Mucosa of descending colon (tissue), 3 donors: ENCODE data around the gene TAS1R1. TPM values are rescaled to one million over a fixed set of nuclear protein-coding genes. Genes with fewer than 3 reads are reported as not detected.
A peak's percentile ranks its signal among the peaks of the same experiment; 100 is the strongest.
"Not testable (repeated sequence)": the region's sequence is repeated elsewhere in the genome, so short reads cannot be mapped to it uniquely, and the experiment has no call there.

Experiments
- ATAC-seq: fragments of 200-7000 bp; cut with Tn5 transposase; one replicate; pipeline ENCODE4 v1.9.1; 2020; ENCODE audit warnings: mild to moderate bottlenecking, moderate library complexity
- DNase-seq, 3 donors: peaks; one replicate each; pipeline ENCODE4 v3.0.0-alpha.2; 2020
- H3K36me3 ChIP-seq: fragments of 200-600 bp; one replicate; pipeline ENCODE4 v1.8.0; 2021; ENCODE audit warnings: low read depth, mild to moderate bottlenecking
- H3K4me1 ChIP-seq: fragments of 200-600 bp; one replicate; pipeline ENCODE4 v1.8.0; 2021; ENCODE audit warnings: low read depth, mild to moderate bottlenecking
- H3K4me3 ChIP-seq: fragments of 200-600 bp; one replicate; pipeline ENCODE4 v1.8.0; 2021; ENCODE audit warnings: mild to moderate bottlenecking
- H3K9me3 ChIP-seq: fragments of 200-600 bp; one replicate; pipeline ENCODE4 v1.8.0; 2021; ENCODE audit warnings: mild to moderate bottlenecking
- intact Hi-C, 2 donors: fragments of 100-400 bp; cut with DNase I in 1 of 2; cut with micrococcal nuclease in 1 of 2; formaldehyde crosslinking; loops; one replicate each; pipeline versions ENCODE4 v1.11.0 to v1.11.1; 2022; cut with DNase I, micrococcal nuclease
- total RNA-seq, 3 donors: library from RNA; stranded (reverse); fragmentation: NEBNext Ultra II Directional in 2 of 3; extraction: Animal tissue kit (Norgen Biotek cat#: 25700) in 2 of 3; gene quantifications; one replicate each; pipeline versions ENCODE4 v1.2.1 to v1.2.4, GENCODE V29; 2021 to 2023
- TF ChIP-seq, protein P1 (sequence below): fragments of 200-600 bp; IDR thresholded peaks from one replicate; pipeline ENCODE4 v1.8.0; 2022; ENCODE audit warnings: antibody characterized with exemption, mild to moderate bottlenecking
- donor health status: DM: no; HTN: no; CAD: no; lungs with moderate emphysema.
- donor health status: DM: no; HTN: no; CAD: no.
- donor health status: DM: no; HTN: yes; CAD: no.

Gene TAS1R1
- total RNA-seq, 3 donors from 2014 or later: 0.13 to 0.14 TPM; not detected in 1

DNA sequence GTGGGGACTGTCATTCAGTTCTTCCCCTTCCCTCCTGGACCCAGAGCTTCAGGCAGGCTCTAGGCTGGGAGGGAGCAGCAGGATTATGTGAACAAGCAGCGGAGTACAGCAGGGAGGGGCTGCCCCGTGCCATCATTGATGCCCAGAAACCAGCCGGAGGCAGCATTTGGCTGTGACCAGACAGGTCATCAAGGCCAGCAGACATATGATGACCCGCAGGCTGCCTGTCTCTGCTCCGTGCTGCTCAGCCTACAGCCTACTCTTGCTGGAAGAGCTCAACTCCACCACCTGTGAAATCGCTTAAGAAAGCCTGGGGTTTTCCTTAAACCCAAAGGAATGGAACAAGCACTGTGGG lies 42.6 kb downstream of the TAS1R1 start:
- DNase-seq (no peak), ATAC-seq (no peak)
- H3K4me3 ChIP-seq: no peak overlapping the region
- H3K36me3 ChIP-seq: no peaks in the 10 kb centered on the region
- no peaks in the 10 kb centered on the region for H3K9me3 ChIP-seq
- intact Hi-C loops: no loop called here
- TF ChIP-seq, protein P1, sequence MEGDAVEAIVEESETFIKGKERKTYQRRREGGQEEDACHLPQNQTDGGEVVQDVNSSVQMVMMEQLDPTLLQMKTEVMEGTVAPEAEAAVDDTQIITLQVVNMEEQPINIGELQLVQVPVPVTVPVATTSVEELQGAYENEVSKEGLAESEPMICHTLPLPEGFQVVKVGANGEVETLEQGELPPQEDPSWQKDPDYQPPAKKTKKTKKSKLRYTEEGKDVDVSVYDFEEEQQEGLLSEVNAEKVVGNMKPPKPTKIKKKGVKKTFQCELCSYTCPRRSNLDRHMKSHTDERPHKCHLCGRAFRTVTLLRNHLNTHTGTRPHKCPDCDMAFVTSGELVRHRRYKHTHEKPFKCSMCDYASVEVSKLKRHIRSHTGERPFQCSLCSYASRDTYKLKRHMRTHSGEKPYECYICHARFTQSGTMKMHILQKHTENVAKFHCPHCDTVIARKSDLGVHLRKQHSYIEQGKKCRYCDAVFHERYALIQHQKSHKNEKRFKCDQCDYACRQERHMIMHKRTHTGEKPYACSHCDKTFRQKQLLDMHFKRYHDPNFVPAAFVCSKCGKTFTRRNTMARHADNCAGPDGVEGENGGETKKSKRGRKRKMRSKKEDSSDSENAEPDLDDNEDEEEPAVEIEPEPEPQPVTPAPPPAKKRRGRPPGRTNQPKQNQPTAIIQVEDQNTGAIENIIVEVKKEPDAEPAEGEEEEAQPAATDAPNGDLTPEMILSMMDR: no peak
- peaks cover 17% of the 10 kb centered on the region for H3K4me1 ChIP-seq

DNA sequence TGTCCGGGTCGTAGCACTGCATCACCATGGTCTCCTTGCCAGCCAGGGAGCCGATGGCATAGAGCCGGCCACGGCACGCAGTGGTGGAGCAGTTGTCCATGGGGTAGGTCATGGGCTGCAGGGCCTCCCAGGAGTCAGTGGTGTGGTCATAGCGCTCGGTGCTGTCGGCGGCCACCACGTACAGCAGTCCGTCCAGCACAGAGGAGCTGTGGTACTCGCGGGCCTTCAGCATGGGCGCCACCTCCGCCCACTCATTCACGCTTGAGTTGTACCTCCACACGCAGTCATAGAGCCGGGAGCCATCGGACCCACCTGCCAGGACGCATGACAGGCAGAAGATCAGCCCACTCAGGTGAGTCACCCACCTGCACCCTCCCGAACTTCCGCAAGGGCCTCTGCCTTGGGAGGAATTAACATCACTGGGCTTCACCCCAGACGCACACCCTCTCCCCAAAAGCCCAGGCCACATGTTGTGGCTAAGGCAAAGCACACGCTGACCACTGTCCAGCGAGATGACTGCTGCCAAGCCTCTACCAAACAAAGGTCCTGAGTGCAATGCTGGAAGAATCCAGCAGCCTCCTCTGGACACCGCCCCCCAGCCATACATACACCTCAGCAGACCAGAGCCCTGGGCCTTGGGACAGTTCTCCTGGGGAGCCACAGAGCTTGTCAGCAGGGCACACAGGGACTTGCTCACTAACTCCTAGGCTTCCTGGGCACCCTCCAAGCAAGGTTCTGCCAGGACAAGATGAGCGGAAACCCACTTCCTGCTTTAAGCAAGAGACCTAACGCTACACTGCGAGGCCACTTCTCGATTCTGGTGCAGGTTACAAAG lies 44.3 kb downstream of the TAS1R1 start:
- ATAC-seq (no peak), DNase-seq (no peak)
- Histone ChIP-seq H3K36me3 (no peaks in the 10 kb centered on the region), H3K9me3 (no peaks in the 10 kb centered on the region), H3K4me1 (peaks cover 17% of the 10 kb centered on the region), H3K4me3 (no peak overlapping the region)
- intact Hi-C loops: no loop called here
- TF ChIP-seq, protein P1: no peak

DNA sequence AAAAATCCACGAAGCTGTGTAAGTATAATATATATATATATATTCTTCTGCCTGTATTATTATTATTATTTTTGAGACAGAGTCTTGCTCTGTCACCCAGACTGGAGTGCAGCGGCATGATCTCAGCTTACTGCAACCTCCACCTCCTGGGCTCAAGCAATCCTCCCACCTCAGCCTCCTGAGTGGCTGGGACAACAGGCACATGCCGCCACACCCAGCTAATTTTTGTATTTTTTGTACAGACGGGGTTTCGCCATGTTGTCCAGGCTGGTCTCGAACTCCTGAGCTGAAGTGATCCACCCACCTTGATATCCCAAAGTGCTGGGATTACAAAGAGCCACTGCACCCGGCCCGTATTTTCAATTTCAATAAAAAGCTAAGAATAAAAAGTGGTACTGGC lies 44.9 kb downstream of the TAS1R1 start:
- ATAC-seq, intact Hi-C loops: not testable (repeated sequence)
- peaks cover 17% of the 10 kb centered on the region for H3K4me1 ChIP-seq

DNA sequence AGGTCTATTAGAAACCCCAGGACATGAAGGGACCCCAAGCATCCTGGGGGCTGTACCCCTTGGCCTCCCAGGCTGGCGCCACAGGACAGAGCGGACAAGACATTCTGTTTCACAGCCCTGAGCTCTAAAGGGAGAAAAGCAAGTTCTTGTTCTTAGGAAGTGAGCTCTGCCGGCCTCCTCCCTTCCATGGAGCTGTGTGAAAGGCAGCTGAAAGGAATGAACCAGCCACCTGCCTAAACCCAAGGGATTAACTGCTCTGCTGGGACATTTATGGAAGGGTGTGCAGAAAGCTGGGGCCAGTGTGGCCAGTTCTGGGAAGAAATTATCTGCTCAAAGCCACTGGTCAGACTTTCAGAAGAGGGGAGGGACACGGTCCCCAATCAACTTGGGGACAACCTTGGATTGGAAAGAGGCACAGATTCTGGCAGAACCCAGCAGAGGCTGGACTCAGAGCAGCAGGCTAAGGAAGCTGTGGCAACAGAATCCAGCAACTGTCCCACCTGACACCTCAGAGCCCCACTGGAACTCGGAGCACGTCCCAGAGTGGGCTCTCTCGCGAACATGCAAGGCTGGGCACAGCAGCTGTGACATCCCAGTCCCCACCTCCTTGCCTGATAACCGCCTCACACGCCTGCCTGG lies 45.4 kb downstream of the TAS1R1 start:
- ATAC-seq (no peak), DNase-seq (no peak)
- intact Hi-C loops: no loop called here
- H3K9me3 ChIP-seq: no peaks in the 10 kb centered on the region
- H3K4me1 ChIP-seq: peaks cover 17% of the 10 kb centered on the region
- H3K36me3 ChIP-seq: no peaks in the 10 kb centered on the region
- peak overlapping the region; percentile 80 for H3K4me3 ChIP-seq
- TF ChIP-seq, protein P1: no peak

More for the DNA sequence above, 44.9 kb downstream of the TAS1R1 start:
- H3K4me3 ChIP-seq, DNase-seq, H3K36me3 ChIP-seq, H3K9me3 ChIP-seq: not testable (repeated sequence)

DNA sequence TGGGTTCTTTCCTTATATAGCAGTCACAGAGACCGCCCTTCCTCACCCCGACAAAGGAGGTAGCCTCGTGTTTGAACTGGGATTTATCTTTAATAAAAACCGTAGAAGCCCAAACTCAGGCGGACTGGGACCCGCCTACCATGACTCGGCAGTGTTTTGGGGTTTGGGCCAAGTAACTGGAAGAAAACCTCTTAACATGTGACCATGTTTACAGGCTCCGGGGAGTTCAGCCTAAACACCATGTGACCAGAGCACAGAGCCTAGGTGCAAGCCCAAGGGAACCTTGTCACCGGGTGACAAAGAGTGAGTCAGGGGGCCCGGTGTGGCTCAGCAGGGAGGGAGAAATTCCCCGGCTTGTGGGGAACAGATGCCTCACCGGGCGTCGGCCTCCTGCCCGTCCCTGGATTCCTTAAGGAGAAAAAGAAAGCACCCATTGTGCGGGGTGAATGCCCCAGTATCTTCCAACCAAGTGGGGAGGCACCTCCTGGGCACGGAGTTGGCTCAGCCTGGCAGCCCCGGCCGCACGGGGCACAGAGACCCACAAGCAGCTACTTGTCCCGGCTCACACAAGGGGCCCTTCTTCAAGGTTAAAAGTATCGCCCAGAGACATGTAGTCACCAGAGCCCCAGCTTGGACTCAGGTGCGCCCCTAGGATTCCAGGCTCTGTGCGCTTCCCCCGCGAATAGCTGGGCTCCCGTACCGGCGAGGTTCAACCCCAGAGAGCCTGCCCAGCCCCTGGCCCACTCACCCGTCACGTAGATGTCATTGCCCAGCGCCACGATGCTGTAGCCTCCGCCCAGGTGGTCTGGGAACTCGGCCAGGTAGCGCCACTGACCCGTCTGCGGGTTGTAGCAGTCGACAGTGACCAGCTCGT lies 46.2 kb downstream of the TAS1R1 start:
- peak; percentile 68 to 83 (median 77) for DNase-seq
- intact Hi-C loops: no loop called here
- Histone ChIP-seq H3K36me3 (no peaks in the 10 kb centered on the region), H3K4me3 (peak overlapping the region; percentile 80), H3K9me3 (no peaks in the 10 kb centered on the region), H3K4me1 (peaks cover 17% of the 10 kb centered on the region)
- TF ChIP-seq, protein P1: no peak
- peak; percentile 49 for ATAC-seq
